Measurements from ENCODE around the gene ASIC3.
A peak's percentile ranks its signal among the peaks of the same experiment; 100 is the strongest.

The ASIC3 gene

GRCh38 chr7:151057989-151058780 is 9.9 kb downstream of the ASIC3 start:
- DNase-seq = peak; percentile 93 to 98 (median 96)

DNA sequence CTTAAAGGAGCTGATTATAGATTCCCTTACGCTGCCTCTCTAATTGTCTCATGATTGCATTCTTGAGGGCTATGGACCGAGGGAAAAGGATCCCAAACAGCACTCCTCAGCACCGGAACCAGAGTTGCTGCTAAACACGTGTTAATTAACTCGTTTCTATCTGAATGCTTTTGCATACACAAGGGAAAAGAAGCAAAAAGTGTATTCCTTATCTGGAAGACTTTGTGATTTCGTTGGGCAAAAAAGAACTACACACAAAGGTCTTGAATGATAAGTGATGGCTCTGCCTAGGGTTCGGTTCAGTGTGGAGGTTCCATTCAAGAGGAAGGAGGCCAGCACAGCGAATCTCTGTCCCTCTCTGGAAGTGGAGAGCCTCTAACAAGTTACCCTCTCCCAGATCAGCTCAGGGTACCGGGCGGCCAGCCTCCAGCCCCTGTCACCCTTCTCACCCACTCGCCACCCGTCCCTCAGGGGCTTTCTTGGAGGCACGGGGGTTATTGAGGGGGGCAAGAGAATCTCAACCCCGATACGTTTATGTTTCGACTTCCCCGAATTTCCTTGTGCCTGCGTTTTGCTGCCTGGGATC is 10.5 kb downstream of the ASIC3 start:
- DNase-seq = peak in 3 of 6 experiments; percentile 31 to 61 (median 56)

DNA sequence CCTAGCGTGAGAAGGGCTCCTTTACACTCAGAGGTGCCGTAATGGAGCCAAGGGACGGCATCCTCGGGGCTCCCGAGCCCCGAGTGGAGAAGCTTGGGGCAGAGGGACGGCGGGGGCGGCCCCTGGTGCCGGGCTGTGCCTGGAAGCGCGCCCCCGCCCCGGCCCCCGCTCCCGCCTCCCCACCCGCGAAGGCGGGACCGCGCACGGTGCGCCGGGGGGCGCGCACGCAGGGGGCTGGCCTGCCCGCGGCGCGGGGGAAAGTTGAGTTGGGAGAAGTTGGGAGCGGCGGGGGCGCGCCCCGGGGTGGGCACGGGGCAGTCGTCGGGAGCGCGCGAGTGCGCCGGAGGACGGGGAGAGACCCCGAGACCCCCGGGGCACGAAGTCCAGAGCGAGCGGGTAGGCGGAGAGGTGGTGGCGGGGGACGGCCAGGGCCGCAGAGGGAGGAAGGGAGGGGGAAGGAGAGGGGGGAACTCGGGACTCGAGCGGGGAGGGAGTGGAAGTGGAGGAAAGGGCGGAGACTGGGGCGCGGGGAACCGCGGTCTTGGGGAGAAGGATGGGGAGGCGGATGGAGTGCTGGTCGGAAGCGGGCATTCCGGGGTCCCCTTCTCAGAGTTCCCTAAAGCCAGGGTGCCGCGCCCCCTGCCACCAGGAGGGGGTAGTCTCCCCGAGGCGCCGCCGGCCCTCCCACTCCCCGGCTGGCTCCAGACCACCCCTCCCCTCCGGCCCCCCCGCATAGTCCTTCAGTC is 11.2 kb downstream of the ASIC3 start, which contains the start of gene SLC4A2:
TSS of gene SLC4A2 (plus strand) at position 223 of the 746 bp plus-strand sequence. CDS start 2,399 bp downstream, outside the sequence.
- DNase-seq = peak; percentile 32 to 68 (median 60)

GRCh38 chr7:151060113-151060415 is 11.7 kb downstream of the ASIC3 start:
- no peak for DNase-seq

GRCh38 chr7:151060416-151061212 is 12.3 kb downstream of the ASIC3 start:
- DNase-seq = no peak

DNA sequence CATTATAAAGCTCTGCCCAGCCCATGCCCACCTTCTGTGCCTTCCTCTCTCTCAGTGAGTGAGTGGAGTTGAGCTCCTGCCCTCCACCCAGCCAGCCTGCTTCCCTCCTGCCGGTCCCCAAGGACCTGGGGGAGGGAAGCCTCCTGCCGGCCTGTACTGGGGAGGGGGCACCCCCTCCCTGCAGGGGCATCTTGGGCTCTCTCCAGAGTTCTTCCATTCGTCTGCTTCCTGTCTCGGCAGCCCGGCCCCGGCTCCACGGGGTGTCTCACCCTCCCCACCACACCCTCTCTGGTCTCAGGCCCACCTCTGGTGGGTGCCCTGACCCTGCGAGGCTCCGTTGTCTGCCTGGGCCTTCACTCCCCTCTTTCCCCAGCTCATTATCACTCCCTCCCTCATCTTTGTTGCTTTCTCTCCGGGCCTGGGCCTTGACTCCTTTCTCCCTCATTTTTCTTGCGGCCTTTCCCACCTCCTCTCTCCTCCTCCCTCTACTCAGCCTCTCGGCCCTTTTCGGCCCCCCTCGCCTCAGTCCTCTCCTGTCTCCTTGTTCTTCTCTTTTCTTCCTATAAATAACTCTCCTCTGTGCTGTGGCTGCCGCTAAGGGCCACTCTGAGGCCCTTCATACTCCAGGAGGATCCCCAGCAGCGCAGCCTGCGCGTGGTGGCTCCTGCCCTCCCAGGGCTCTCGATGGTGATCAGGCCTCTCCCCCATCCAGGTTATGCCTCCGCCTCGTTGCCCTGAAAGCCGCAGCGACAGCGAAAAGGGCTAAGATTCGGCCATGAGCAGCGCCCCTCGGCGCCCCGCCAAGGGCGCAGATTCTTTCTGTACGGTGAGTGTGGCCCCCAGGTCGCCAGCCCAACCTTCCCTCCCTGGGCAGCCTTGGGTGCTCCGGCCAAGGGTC is 13.1 kb downstream of the ASIC3 start:
- no peak for DNase-seq

DNA sequence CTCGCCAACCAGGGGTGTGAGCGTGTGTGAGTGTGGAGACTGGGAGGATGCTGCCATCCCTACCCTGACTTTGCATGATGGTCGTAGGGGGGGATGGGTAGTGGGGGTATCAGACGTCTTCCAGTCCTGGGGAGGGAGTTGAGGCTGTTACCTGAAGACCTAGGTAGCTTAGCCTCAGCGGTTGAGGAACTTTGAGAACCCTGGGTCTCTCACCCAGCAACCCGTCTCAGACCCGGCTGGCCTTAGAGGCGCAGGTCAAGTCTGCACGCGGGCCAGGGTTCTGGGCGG is 13.7 kb downstream of the ASIC3 start:
- DNase-seq = no peak

DNA sequence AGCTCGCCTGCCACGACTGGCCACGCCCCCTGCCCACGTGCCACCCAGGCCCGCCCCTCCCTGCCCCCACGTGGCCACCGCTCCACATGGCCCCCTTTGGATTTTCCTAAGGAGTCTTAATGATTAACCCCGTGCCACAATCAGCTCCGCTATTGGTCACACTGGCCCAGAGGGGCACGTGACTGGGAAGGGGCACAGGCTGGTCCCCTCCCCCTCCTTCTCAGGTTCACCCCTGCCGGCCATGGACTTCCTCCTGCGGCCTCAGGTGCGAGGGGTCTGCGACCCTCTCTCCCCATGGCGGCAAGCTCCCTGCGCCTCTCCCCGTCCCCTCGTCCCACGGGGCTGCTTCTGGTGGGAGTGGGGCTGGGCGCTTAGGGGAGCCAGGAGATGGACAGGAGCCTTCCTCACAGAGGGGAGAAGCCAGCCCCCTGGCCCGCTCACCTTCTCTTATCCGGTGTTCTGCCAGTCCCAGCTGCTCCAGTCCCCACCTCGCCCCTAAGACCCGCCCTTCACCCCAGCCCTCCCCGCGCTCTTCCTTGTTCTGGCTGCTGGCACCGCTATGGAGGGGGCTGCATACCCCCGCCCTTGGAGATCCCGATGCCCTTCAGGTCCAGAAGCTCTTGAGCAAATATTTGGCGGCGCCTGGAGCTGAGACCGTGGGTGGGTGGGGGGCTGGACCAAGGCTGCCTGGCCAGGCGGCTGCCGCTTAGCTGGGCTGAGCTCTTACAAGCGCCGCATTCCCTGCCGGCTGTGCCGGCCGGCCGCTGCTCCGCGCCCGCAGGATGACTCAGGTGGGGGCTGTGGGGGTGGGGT is 14.3 kb downstream of the ASIC3 start:
- DNase-seq = no peak

- DNase-seq = no peak
Observed at GRCh38 chr7:151063212-151063561, 14.9 kb downstream of the ASIC3 start.

- no peak for DNase-seq
Observed at GRCh38 chr7:151064454-151064853, 16.1 kb downstream of the ASIC3 start.

DNA sequence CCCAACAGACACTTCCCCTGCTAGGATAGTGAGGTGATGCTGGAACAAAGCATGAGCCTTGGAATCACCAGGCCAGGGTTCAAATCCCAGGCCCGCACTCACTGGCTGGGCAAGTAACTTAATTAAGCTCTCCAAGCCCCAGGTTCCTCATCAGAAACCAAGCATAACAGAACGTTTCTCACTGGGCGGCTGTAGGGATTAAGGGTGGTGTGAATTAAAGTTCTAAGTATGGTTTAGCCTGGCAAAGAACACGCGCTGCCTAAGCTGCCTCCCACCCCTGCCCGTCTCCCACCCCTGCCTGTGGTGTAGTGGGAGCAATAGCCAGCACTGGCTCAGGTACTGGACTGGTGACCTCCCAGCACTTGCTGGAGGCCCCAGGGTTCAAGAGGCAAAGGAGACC is 16.7 kb downstream of the ASIC3 start:
- no peak for DNase-seq

DNA sequence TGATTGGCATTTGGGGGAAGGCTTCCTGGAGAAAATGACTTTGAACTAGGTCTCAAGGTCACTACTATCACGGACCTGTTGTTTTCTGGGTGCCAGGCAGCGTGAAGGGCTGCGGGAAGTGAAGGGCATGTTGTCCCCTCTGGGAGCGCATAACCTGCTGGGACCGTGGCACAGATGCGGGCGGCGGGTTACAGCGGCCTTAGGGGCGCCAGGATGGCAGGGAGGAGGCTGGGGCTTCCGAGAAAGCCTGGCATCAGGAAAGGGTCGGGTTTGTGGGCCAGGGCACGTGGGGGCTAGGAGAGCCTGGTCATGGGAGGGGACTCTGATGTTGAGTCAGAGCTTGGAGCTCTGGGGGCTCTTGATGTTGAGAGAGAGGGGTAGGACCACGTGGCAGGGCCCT is 17.2 kb downstream of the ASIC3 start:
- no peak for DNase-seq

DNA sequence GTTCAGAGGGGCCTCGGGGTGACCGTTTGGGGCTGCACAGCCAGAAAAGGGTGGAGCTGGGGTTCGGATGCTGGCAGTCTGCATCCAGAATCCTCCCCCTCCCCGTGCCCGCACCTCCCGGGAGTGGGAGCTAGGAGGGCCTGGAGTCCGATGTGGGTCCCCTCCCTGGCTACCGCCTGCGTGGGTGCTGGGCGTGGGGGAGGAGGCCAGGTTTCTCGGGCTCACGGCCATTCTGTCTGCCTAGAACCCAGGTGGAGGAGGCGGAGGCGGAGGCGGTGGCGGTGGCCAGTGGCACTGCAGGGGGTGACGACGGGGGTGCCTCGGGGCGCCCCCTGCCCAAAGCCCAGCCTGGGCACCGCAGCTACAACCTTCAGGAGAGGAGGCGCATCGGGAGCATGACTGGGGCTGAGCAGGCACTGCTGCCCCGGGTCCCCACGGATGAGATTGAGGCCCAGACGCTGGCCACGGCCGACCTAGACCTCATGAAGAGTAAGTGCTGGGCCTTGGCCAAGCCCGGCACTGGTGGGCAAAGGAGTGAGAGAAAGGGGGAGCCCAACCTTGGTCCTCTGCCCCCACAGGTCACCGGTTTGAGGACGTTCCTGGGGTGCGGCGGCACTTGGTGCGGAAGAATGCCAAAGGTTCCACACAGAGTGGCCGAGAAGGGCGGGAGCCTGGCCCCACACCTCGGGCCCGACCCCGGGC is 18.1 kb downstream of the ASIC3 start:
- no peak for DNase-seq

- DNase-seq = no peak
Observed at GRCh38 chr7:151068069-151068773, 19.9 kb downstream of the ASIC3 start.

DNA sequence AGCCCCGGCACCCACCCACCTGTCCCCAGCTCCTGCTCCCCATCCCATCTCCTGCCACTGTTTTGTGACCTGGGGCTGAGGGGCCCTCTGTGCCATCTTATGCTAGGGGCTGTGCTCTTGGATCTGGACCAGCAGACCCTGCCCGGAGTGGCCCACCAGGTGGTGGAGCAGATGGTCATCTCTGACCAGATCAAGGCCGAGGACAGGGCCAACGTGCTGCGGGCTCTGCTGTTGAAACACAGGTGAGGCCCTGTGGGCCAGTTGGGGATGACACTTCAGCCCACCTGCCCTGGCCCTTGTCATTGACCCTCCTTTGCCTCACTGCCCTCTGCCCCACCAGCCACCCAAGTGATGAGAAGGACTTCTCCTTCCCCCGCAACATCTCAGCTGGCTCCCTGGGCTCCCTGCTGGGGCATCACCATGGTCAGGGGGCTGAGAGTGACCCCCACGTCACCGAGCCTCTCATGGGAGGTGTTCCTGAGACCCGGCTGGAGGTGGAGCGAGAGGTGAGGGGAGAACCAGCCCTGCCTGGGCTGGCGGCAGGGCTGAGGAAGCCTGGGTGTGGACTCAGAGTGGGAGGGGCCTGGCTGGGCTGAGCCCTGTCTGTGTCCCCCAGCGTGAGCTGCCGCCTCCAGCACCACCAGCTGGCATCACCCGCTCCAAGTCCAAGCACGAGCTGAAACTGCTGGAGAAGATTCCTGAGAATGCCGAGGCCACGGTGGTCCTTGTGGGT is 21.7 kb downstream of the ASIC3 start:
- no peak for DNase-seq

DNA sequence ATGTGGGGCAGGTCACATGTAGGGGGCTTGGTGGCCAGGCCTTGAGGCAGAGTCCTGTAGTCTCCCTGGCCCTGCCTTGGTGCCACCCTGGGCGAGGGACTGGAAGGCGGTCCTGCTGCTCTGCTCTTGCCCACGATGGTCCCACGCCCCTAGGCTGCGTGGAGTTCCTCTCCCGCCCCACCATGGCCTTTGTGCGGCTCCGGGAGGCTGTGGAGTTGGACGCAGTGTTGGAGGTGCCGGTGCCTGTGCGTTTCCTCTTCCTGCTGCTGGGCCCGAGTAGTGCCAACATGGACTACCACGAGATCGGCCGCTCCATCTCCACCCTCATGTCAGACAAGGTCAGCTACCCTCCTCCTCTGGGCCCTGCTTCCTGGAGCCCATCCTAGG is 22.2 kb downstream of the ASIC3 start:
- DNase-seq = no peak

GRCh38 chr7:151071032-151071866 is 22.9 kb downstream of the ASIC3 start:
- no peak for DNase-seq

DNA sequence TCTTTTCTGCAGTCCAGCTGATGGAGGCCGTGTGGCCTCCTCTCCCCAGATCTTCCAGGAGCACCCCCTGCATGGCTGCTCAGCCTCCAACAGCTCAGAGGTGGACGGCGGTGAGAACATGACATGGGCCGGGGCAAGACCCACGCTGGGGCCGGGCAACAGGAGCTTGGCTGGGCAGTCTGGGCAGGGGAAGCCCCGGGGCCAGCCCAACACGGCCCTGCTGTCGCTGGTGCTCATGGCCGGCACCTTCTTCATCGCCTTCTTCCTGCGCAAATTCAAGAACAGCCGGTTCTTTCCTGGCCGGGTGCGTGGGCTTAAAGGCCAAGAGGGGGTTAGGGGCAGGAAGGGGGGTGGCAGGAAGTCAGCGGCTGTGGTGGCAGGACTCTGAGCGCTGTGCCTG is 25.7 kb downstream of the ASIC3 start:
- no peak for DNase-seq

All from stimulated activated naive CD4-positive, alpha-beta T cell (primary cell).